Thymus (tissue), 11 donors: ENCODE measurements around the gene PPFIA2. TPM values are rescaled to one million over a fixed set of nuclear protein-coding genes. Genes with fewer than 3 reads are reported as not detected.
"Not testable (repeated sequence)": the region's sequence is repeated elsewhere in the genome, so short reads cannot be mapped to it uniquely, and the experiment has no call there.

Experiments
- DNase-seq, 9 donors: peaks; one replicate each; pipeline ENCODE4 v3.0.0-alpha.2; 2013; ENCODE audit warnings: low spot score in 9 of 9, low read depth in 6 of 9, missing footprints in 1 of 9
- H3K27ac ChIP-seq, 2 donors: one replicate each; pipeline ENCODE4 v1.5.1; 2013; ENCODE audit warnings: control low read depth in 1 of 2, low read depth in 1 of 2, low read length in 1 of 2, mild to moderate bottlenecking in 1 of 2, moderate library complexity in 1 of 2
- H3K27me3 ChIP-seq, 2 donors: one replicate each; pipeline ENCODE4 v1.5.1; 2013; ENCODE audit warnings: low read length in 1 of 2; ENCODE audit not compliant: control insufficient read depth in 2 of 2, insufficient read depth in 1 of 2
- H3K36me3 ChIP-seq, 2 donors: one replicate each; pipeline ENCODE4 v1.5.1; 2013; ENCODE audit warnings: low read length in 1 of 2, mild to moderate bottlenecking in 1 of 2, moderate library complexity in 1 of 2; ENCODE audit not compliant: control insufficient read depth in 2 of 2, insufficient read depth in 2 of 2
- H3K4me1 ChIP-seq, 2 donors: one replicate each; pipeline ENCODE4 v1.5.1; 2013; ENCODE audit warnings: low read length in 2 of 2; ENCODE audit not compliant: control insufficient read depth in 2 of 2, insufficient read depth in 2 of 2
- H3K4me3 ChIP-seq, 2 donors: one replicate each; pipeline ENCODE4 v1.5.1; 2013; ENCODE audit warnings: low read length in 2 of 2, control low read depth in 1 of 2, mild to moderate bottlenecking in 1 of 2
- H3K9me3 ChIP-seq, 2 donors: one replicate each; pipeline ENCODE4 v1.5.1; 2013; ENCODE audit warnings: low read length in 1 of 2, mild to moderate bottlenecking in 1 of 2; ENCODE audit not compliant: control insufficient read depth in 2 of 2, insufficient read depth in 1 of 2
- WGBS: extraction: QIAGEN DNeasy Blood & Tissue Kit; methylation state at CpG from one replicate; pipeline ENCODE4 v1.1.7; 2013; 5-methylcytosine and 5-hydroxymethylcytosine counted together
- polyA plus RNA-seq: library from polyadenylated mRNA; stranded (reverse); fragments of 200-250 nt; gene quantifications from one replicate; pipeline ENCODE4 v1.2.3, GENCODE V29; 2013
- total RNA-seq: library from RNA; stranded (reverse); fragments of 120-200 nt; gene quantifications from one replicate; pipeline ENCODE4 v1.2.4, GENCODE V29; 2013
- donor health status: healthy.

PPFIA2 gene
- total and polyA plus RNA-seq, 2 donors: 0.23 to 0.24 TPM

GRCh38 chr12:81590703-81591102, 168.4 kb downstream of the PPFIA2 start:
- not testable (repeated sequence) for H3K9me3 ChIP-seq, H3K27ac ChIP-seq, H3K36me3 ChIP-seq, H3K27me3 ChIP-seq, H3K4me3 ChIP-seq, H3K4me1 ChIP-seq, DNase-seq
- 90% methylated on average over 2 of the region's 2 CpGs for WGBS

- 79% methylated on average over 1 of the region's 1 CpG for WGBS
- no peak overlapping the region for H3K27ac ChIP-seq
- no peak overlapping the region for H3K4me3 ChIP-seq
- H3K27me3 ChIP-seq: no peaks in the 10 kb centered on the region
- no peak for DNase-seq
- peaks cover 0 to 9% of the 10 kb centered on the region in 2 donors for H3K9me3 ChIP-seq
- no peaks in the 10 kb centered on the region for H3K36me3 ChIP-seq
- no peaks in the 10 kb centered on the region for H3K4me1 ChIP-seq
Measured at GRCh38 chr12:81588235-81589008, 170.7 kb downstream of the PPFIA2 start.

GRCh38 chr12:81585787-81586186, 173.4 kb downstream of the PPFIA2 start:
- 68% methylated on average over 1 of the region's 1 CpG for WGBS
- Histone ChIP-seq H3K4me3 (no peak overlapping the region), H3K27ac (no peak overlapping the region), H3K36me3 (no peaks in the 10 kb centered on the region), H3K9me3 (peaks cover 0 to 3% of the 10 kb centered on the region in 2 donors), H3K4me1 (no peaks in the 10 kb centered on the region), H3K27me3 (no peaks in the 10 kb centered on the region)
- DNase-seq: no peak

DNA sequence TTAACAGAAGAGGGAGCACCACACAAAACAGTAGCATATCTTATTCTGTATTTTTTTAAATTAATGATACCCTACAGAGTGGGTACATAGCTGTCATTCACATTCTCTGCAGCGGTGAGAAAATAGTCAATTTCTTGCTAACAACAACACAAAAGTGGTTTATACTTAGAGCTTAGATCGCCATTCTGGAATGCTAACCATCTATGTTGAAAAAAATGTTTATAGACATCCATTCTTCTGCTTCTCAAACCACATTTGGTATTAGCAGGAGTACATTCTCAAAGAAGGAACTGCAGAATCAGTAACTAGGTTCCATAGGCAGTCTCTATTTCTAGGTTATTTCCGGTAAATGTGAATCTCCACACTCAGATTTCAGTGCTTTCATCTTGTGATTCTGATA, 185.9 kb downstream of the PPFIA2 start:
- H3K4me3 ChIP-seq: no peak overlapping the region
- H3K4me1 ChIP-seq: no peaks in the 10 kb centered on the region
- H3K9me3 ChIP-seq: no peaks in the 10 kb centered on the region
- no peak overlapping the region for H3K27ac ChIP-seq
- H3K27me3 ChIP-seq: no peaks in the 10 kb centered on the region
- no peak for DNase-seq
- WGBS: 89% methylated on average over 3 of the region's 3 CpGs
- no peaks in the 10 kb centered on the region for H3K36me3 ChIP-seq

- H3K4me3 ChIP-seq: no peak overlapping the region
- no peaks in the 10 kb centered on the region for H3K36me3 ChIP-seq
- DNase-seq: no peak
- 60% methylated on average over 1 of the region's 1 CpG for WGBS
- H3K27me3 ChIP-seq: no peaks in the 10 kb centered on the region
- H3K4me1 ChIP-seq: no peaks in the 10 kb centered on the region
- no peaks in the 10 kb centered on the region for H3K9me3 ChIP-seq
- H3K27ac ChIP-seq: no peak overlapping the region
Measured at GRCh38 chr12:81572411-81572810, 186.7 kb downstream of the PPFIA2 start.

DNA sequence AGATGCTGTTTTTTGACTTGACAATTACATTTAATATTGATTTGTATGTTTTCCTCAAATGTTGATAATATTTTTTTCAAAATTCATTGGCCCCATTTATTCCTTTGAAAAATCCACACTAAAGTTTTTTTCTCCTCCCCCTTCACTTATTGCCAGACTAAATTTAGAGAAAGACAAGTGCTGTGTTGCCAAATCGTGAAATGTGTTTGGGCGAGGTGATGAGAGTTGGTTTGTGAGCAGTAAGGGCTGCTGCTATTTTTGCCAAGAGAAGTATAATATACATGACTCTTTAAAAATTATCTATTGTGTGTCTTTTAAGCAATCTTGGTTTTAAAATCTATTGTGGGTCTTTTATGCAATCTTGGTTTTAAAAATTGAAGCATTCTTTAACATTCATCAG, 188.9 kb downstream of the PPFIA2 start:
- no peak for DNase-seq
- 93% methylated on average over 2 of the region's 2 CpGs for WGBS
- Histone ChIP-seq H3K4me3 (no peak overlapping the region), H3K27ac (no peak overlapping the region), H3K9me3 (no peaks in the 10 kb centered on the region), H3K4me1 (no peaks in the 10 kb centered on the region), H3K27me3 (no peaks in the 10 kb centered on the region), H3K36me3 (no peaks in the 10 kb centered on the region)

DNA sequence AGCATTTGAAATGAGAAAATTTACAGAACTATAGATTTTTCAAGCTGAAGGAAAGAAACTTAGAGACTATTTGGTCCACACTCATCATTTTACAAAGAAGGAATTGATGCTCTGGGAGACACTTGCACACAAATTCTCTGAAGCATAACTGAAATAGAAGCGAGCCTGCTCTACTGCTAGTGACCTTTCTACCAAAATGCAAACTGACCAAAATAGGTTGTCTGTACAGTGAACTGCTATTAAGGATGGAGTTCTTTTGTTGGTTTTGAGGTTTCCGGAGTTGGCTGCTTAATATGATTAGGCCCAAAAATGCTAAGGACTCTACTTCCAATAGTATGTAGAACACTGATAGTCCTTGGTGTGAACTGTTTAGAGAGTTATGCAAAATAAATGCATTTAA, 194.9 kb downstream of the PPFIA2 start:
- Histone ChIP-seq H3K27me3 (no peaks in the 10 kb centered on the region), H3K9me3 (no peaks in the 10 kb centered on the region), H3K27ac (no peak overlapping the region), H3K36me3 (no peaks in the 10 kb centered on the region), H3K4me3 (no peak overlapping the region), H3K4me1 (no peaks in the 10 kb centered on the region)
- WGBS: 95% methylated on average over 2 of the region's 2 CpGs
- DNase-seq: no peak

DNA sequence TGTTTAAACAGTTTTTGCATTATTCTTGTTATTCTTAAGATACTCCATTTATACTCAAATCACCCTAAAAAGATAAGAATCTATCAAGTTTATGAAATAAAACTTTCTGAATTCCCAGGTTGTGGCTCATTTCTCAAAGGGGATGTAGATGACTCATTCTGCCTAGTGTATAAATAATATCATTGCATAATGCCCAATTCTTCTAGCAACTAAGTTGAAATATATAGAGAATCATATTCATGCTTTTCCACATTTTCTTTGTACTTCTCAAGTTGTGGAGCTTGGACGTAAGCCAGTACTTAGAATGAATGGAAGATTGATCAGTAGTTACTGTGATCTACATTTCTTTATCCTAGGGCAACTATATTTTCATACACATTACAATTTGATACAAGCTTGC, 201.1 kb downstream of the PPFIA2 start:
- H3K27me3 ChIP-seq: no peaks in the 10 kb centered on the region
- H3K27ac ChIP-seq: no peak overlapping the region
- no peak for DNase-seq
- 94% methylated on average over 1 of the region's 1 CpG for WGBS
- H3K4me3 ChIP-seq: no peak overlapping the region
- no peaks in the 10 kb centered on the region for H3K36me3 ChIP-seq
- H3K9me3 ChIP-seq: no peaks in the 10 kb centered on the region
- no peaks in the 10 kb centered on the region for H3K4me1 ChIP-seq

DNA sequence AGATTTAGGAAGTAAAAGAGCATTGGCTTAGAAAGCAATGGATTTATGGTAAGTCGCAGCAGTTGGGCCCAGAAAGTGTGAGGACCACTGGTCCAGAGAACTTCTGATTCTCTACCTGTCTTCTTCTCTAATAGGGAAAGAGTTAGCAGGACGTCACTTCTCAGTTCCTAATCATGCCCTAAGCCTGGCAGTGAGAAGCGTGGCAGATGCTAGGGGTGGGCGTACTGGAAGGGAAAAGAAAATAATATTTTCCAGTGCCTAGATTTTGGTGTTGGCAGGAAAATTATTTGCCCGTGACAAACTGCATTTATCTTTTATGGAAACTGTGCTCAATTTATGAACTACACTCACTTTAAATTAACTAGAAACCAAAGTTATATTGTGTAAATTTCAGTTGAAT, 212.3 kb downstream of the PPFIA2 start:
- Histone ChIP-seq H3K9me3 (no peaks in the 10 kb centered on the region), H3K36me3 (no peaks in the 10 kb centered on the region), H3K27me3 (no peaks in the 10 kb centered on the region), H3K27ac (no peak overlapping the region), H3K4me3 (no peak overlapping the region), H3K4me1 (no peaks in the 10 kb centered on the region)
- 92% methylated on average over 5 of the region's 5 CpGs for WGBS
- DNase-seq: no peak
